ENCODE measurements around the gene DOCK9.

DNA sequence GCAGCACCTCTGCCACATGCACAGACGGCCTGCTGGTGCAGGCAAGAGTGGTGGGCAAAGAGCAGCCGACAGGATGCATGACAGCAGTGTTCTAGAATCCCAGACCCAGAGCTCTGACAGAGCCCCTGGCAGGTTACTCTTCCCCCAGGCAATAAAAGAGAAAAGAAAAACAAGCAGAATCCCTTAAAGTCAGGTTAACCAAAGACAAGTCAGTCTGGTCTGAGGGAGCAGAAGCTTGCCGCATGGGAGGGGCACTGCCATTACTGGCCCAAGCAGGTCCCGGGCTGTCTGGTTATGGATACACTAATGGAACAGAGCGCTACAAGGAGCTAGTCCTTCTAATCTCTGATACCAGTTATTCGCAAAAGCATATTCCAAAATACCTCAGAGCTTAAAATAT lies 36.1 kb upstream of the DOCK9 start:
- TF ChIP-seq, protein P1, sequence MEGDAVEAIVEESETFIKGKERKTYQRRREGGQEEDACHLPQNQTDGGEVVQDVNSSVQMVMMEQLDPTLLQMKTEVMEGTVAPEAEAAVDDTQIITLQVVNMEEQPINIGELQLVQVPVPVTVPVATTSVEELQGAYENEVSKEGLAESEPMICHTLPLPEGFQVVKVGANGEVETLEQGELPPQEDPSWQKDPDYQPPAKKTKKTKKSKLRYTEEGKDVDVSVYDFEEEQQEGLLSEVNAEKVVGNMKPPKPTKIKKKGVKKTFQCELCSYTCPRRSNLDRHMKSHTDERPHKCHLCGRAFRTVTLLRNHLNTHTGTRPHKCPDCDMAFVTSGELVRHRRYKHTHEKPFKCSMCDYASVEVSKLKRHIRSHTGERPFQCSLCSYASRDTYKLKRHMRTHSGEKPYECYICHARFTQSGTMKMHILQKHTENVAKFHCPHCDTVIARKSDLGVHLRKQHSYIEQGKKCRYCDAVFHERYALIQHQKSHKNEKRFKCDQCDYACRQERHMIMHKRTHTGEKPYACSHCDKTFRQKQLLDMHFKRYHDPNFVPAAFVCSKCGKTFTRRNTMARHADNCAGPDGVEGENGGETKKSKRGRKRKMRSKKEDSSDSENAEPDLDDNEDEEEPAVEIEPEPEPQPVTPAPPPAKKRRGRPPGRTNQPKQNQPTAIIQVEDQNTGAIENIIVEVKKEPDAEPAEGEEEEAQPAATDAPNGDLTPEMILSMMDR (IDR thresholded peaks at IDR 0.05), result no peak
- no peak for TF ChIP-seq POLR2A (IDR thresholded peaks at IDR 0.05)

All from esophagus squamous epithelium (tissue), 4 donors.